ENCODE data around the gene PRRC2B.

- no peak for TF ChIP-seq POLR2A (IDR thresholded peaks at IDR 0.05; ENCODE audit: low read length)
- no peak for TF ChIP-seq GATA1 (IDR thresholded peaks at IDR 0.05; ENCODE audit: low read depth, low read length)
These were observed 88.6 kb downstream of the PRRC2B start for GRCh38 chr9:131482343-131483006.

Measured in erythroblast (primary cell).